Right atrium auricular region (tissue), 2 donors: ENCODE measurements around the gene ITGB8. TPM values are rescaled to one million over a fixed set of nuclear protein-coding genes. Genes with fewer than 3 reads are reported as not detected.

ENCODE experiments used
- DNase-seq: peaks from one replicate; pipeline ENCODE4 v3.0.0-alpha.2; 2019; ENCODE audit warnings: low spot score
- H3K27ac ChIP-seq, 2 donors: fragments of 200-600 bp; sonication (generic); 1 replicate in 1 of 2; 2 replicates in 1 of 2; pipeline ENCODE4 v1.5.1; 2016 to 2019
- H3K27me3 ChIP-seq, 2 donors: fragments of 200-600 bp; sonication (generic); one replicate each; pipeline versions ENCODE4 v1.5.1 to v1.6.0; 2017 to 2019
- H3K36me3 ChIP-seq: fragments of 200-600 bp; sonication (generic); one replicate; pipeline ENCODE4 v1.5.1; 2016
- H3K4me1 ChIP-seq, 2 donors: fragments of 200-600 bp; sonication (generic); one replicate each; pipeline versions ENCODE4 v1.5.1 to v1.6.0; 2017 to 2019
- H3K4me3 ChIP-seq, 2 donors: fragments of 200-600 bp; sonication (generic); 1 replicate in 1 of 2; 2 replicates in 1 of 2; pipeline ENCODE4 v1.5.1; 2017 to 2019; ENCODE audit warnings: mild to moderate bottlenecking in 1 of 2, moderate library complexity in 1 of 2
- H3K9me3 ChIP-seq, 2 donors: fragments of 200-600 bp; sonication (generic); one replicate each; pipeline ENCODE4 v1.5.1; 2019
- CTCF ChIP-seq, 2 donors: fragments of 200-600 bp; sonication (generic); IDR thresholded peaks; one replicate each; pipeline ENCODE4 v1.5.1; 2019; ENCODE audit warnings: antibody characterized with exemption in 2 of 2
- total RNA-seq, 2 donors: library from RNA; depleted of rRNA; stranded (reverse); fragments of >200 nt; gene quantifications; one replicate each; pipeline ENCODE4 v1.1.0, GENCODE V29; 2016

The ITGB8 gene
- total RNA-seq, 2 donors from 2014 or later, result 4.9 to 8.6 TPM

GRCh38 chr7:20327055-20327454, 3.6 kb upstream of the ITGB8 start:
- Histone ChIP-seq H3K36me3 (no peaks in the 10 kb centered on the region), H3K27ac (no peak overlapping the region), H3K27me3 (no peaks in the 10 kb centered on the region), H3K4me3 (no peak overlapping the region), H3K9me3 (no peaks in the 10 kb centered on the region), H3K4me1 (peaks cover 0 to 3% of the 10 kb centered on the region in 2 donors)
- no peak for DNase-seq
- no peak for TF ChIP-seq CTCF (IDR thresholded peaks at IDR 0.05)

- Histone ChIP-seq H3K27ac (no peak overlapping the region), H3K36me3 (no peaks in the 10 kb centered on the region), H3K9me3 (no peaks in the 10 kb centered on the region), H3K4me3 (no peak overlapping the region), H3K27me3 (no peaks in the 10 kb centered on the region), H3K4me1 (peaks cover 0 to 3% of the 10 kb centered on the region in 2 donors)
- no peak for DNase-seq
- no peak for TF ChIP-seq CTCF (IDR thresholded peaks at IDR 0.05)
Measured at GRCh38 chr7:20328027-20328426, 2.7 kb upstream of the ITGB8 start.

GRCh38 chr7:20328692-20329091, 2.0 kb upstream of the ITGB8 start:
- no peak overlapping the region for H3K4me3 ChIP-seq
- TF ChIP-seq CTCF (IDR thresholded peaks at IDR 0.05), result no peak

GRCh38 chr7:20329389-20330238, 1.1 kb upstream of the ITGB8 start:
- Histone ChIP-seq H3K36me3 (no peaks in the 10 kb centered on the region), H3K4me3 (peak overlapping the region; percentile 48 to 63), H3K27ac (peak overlapping the region; percentile 72 to 83), H3K9me3 (no peaks in the 10 kb centered on the region), H3K27me3 (no peaks in the 10 kb centered on the region), H3K4me1 (peaks cover 0 to 3% of the 10 kb centered on the region in 2 donors)
- DNase-seq, result peak; percentile 66
- peak in 1 of 2 donors; percentile 16 for TF ChIP-seq CTCF (IDR thresholded peaks at IDR 0.05)

More at GRCh38 chr7:20328692-20329091, 2.0 kb upstream of the ITGB8 start:
- no peaks in the 10 kb centered on the region for H3K27me3 ChIP-seq
- no peaks in the 10 kb centered on the region for H3K9me3 ChIP-seq
- H3K4me1 ChIP-seq, result peaks cover 0 to 3% of the 10 kb centered on the region in 2 donors
- no peak overlapping the region for H3K27ac ChIP-seq
- no peaks in the 10 kb centered on the region for H3K36me3 ChIP-seq
- DNase-seq, result no peak

- Histone ChIP-seq H3K27ac (peak overlapping the region; percentile 72 to 83), H3K27me3 (no peaks in the 10 kb centered on the region), H3K9me3 (no peaks in the 10 kb centered on the region), H3K4me1 (peaks cover 0 to under 1% of the 10 kb centered on the region in 2 donors), H3K36me3 (no peaks in the 10 kb centered on the region), H3K4me3 (peak overlapping the region; percentile 48 to 63)
- TF ChIP-seq CTCF (IDR thresholded peaks at IDR 0.05), result peak in 1 of 2 donors; percentile 34
- DNase-seq, result no peak
Measured at GRCh38 chr7:20330928-20331909, 519 bp downstream of the ITGB8 start.
